ENCODE results near the gene DCD. TPM values are rescaled to one million over a fixed set of nuclear protein-coding genes. Genes with fewer than 3 reads are reported as not detected.

Gene DCD
- total RNA-seq, 1 donor from 2014 or later: not detected

- Histone ChIP-seq H3K4me3 (no peak overlapping the region), H3K4me1 (no peaks in the 10 kb centered on the region), H3K27ac (no peak overlapping the region), H3K9me3 (no peaks in the 10 kb centered on the region), H3K36me3 (no peaks in the 10 kb centered on the region), H3K27me3 (peaks cover 3% of the 10 kb centered on the region)
- DNase-seq (ENCODE audit: low spot score in 2 of 2): no peak
- no peak for TF ChIP-seq CTCF (IDR thresholded peaks at IDR 0.05)
- intact Hi-C loops (cut with DNase I): no loop called here
Observed at GRCh38 chr12:54627304-54627703, 20.9 kb downstream of the DCD start.

- H3K4me3 ChIP-seq: no peak overlapping the region
- H3K4me1 ChIP-seq: no peaks in the 10 kb centered on the region
- H3K36me3 ChIP-seq: no peaks in the 10 kb centered on the region
- no peak for DNase-seq (ENCODE audit: low spot score in 2 of 2)
- no peaks in the 10 kb centered on the region for H3K9me3 ChIP-seq
- intact Hi-C loops (cut with DNase I): no loop called here
- no peak for TF ChIP-seq CTCF (IDR thresholded peaks at IDR 0.05)
- peaks cover 3% of the 10 kb centered on the region for H3K27me3 ChIP-seq
- H3K27ac ChIP-seq: no peak overlapping the region
Observed at GRCh38 chr12:54625598-54625997, 22.6 kb downstream of the DCD start.

GRCh38 chr12:54624315-54625279, 23.6 kb downstream of the DCD start:
- no peaks in the 10 kb centered on the region for H3K9me3 ChIP-seq
- intact Hi-C loops (cut with DNase I): no loop called here
- H3K36me3 ChIP-seq: no peaks in the 10 kb centered on the region
- peaks cover 3% of the 10 kb centered on the region for H3K27me3 ChIP-seq
- no peak for DNase-seq (ENCODE audit: low spot score in 2 of 2)
- H3K27ac ChIP-seq: no peak overlapping the region
- H3K4me1 ChIP-seq: no peaks in the 10 kb centered on the region
- no peak overlapping the region for H3K4me3 ChIP-seq
- no peak for TF ChIP-seq CTCF (IDR thresholded peaks at IDR 0.05)

GRCh38 chr12:54622463-54623183, 25.5 kb downstream of the DCD start:
- intact Hi-C loops (cut with DNase I): no loop called here
- H3K27ac ChIP-seq: no peak overlapping the region
- DNase-seq (ENCODE audit: low spot score in 2 of 2): no peak
- H3K4me1 ChIP-seq: no peaks in the 10 kb centered on the region
- H3K27me3 ChIP-seq: peaks cover 3% of the 10 kb centered on the region
- H3K4me3 ChIP-seq: no peak overlapping the region
- no peaks in the 10 kb centered on the region for H3K9me3 ChIP-seq
- no peak for TF ChIP-seq CTCF (IDR thresholded peaks at IDR 0.05)
- no peaks in the 10 kb centered on the region for H3K36me3 ChIP-seq

- H3K27ac ChIP-seq: no peak overlapping the region
- intact Hi-C loops (cut with DNase I): no loop called here
Observed at GRCh38 chr12:54616933-54617680, 31.1 kb downstream of the DCD start.

More at GRCh38 chr12:54616933-54617680, 31.1 kb downstream of the DCD start:
- Histone ChIP-seq H3K9me3 (no peaks in the 10 kb centered on the region), H3K4me1 (no peaks in the 10 kb centered on the region), H3K36me3 (no peaks in the 10 kb centered on the region), H3K27me3 (no peaks in the 10 kb centered on the region), H3K4me3 (no peak overlapping the region)
- no peak for TF ChIP-seq CTCF (IDR thresholded peaks at IDR 0.05)
- no peak for DNase-seq (ENCODE audit: low spot score in 2 of 2)
